GM21381 (cell line): ENCODE measurements around the gene ADAM15.

ENCODE experiments used
- ATAC-seq: cut with Tn5 transposase; IDR thresholded peaks from one replicate; pipeline ENCODE4 v1.9.1; 2021; ENCODE audit warnings: mild to moderate bottlenecking, moderate library complexity; ENCODE audit not compliant: unreplicated experiment

ADAM15 gene

GRCh38 chr1:155083865-155084721, 33.0 kb downstream of the ADAM15 start:
- no peak for ATAC-seq

DNA sequence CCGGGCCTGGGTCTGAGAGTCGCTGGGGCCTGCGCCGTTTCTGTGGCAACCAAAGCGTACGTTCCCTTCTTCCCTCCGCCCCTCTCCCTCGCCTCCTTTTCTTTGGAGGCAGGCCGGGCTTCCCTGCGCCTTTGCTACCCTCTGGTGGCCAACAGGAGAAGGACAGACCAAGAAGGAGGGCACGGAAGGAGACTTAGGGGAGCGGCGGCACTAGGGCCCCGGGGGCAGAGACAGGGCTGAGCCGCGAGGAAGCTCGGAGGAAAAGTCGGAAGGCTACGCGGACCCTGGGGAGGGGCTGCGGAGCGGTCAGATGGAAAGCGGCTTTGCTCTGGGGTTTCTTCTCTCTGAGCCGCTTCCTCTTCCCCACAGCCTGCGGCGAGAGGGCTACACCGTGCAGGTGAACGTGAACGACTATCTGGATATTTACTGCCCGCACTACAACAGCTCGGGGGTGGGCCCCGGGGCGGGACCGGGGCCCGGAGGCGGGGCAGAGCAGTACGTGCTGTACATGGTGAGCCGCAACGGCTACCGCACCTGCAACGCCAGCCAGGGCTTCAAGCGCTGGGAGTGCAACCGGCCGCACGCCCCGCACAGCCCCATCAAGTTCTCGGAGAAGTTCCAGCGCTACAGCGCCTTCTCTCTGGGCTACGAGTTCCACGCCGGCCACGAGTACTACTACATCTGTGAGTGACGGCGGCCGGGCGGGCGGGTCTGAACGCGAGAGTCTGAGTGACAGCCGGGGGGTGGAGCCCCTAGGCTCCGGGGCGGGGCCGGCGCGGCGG, 33.8 kb downstream of the ADAM15 start:
- peak; percentile 70 for ATAC-seq

- no peak for ATAC-seq
Measured at GRCh38 chr1:155085504-155086127, 34.5 kb downstream of the ADAM15 start.

DNA sequence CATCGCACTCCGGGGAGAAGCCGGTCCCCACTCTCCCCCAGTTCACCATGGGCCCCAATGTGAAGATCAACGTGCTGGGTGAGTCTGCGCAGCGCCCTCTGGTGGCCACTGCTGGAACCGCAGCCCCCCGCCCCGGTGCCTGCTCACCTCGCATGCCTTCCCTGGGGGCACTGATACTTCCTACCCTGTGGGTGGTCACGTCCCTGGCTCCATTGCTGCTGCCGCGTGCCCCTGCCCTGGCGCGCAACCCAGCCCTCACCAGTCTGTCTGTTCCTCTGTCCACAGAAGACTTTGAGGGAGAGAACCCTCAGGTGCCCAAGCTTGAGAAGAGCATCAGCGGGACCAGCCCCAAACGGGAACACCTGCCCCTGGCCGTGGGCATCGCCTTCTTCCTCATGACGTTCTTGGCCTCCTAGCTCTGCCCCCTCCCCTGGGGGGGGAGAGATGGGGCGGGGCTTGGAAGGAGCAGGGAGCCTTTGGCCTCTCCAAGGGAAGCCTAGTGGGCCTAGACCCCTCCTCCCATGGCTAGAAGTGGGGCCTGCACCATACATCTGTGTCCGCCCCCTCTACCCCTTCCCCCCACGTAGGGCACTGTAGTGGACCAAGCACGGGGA, 35.1 kb downstream of the ADAM15 start:
- ATAC-seq = no peak

- no peak for ATAC-seq
Measured at GRCh38 chr1:155086856-155087535, 35.9 kb downstream of the ADAM15 start.

DNA sequence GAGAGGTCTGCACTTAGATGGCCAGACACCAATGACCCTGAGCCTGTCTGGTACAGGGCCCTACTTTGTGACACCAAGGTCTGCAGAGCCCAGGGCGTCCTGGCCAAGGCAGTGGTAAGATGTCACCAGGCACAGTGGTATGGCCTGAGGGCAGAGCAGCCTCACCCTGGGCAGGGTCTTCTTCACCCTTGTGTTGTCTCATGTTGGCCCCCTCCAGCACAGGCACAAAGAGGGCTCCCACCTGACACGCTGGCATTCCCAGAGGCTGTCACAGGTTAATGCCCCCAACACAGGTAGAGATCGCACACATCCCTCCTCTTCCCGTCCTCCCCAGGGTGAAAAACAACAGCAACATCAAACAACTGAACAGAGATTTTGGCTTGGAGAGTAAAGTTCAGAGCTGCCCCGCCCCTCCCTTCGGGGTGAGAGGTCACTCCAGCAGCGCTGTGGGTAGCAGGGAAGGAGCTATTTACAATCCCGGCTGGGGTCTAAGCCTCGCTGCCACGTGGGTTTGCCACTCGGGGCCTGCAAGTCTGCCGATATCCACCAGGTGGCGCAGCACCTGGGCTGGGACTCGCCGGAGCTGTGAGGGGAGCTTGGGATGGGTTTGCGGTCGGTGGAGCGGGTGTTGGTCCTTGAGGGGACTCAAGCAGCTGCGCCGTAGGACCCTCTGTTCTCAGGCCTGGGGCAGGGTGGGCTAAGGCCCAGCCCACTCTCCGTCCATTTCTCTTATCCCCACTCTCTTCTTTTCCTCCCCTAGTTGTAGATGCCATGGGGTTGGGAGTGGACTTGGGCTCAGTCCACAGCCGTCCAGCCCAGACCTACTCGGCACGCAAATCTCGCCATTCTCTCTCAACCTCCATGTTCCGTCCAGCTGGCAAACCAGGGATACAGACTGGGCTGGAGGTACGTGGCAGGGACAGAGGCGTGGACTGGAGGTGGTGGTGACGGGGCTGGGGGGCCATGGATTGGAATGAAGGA, 40.2 kb downstream of the ADAM15 start:
- ATAC-seq = no peak

GRCh38 chr1:155092131-155092530, 41.0 kb downstream of the ADAM15 start:
- ATAC-seq = no peak

- ATAC-seq = no peak
Measured at GRCh38 chr1:155092641-155093040, 41.5 kb downstream of the ADAM15 start.

DNA sequence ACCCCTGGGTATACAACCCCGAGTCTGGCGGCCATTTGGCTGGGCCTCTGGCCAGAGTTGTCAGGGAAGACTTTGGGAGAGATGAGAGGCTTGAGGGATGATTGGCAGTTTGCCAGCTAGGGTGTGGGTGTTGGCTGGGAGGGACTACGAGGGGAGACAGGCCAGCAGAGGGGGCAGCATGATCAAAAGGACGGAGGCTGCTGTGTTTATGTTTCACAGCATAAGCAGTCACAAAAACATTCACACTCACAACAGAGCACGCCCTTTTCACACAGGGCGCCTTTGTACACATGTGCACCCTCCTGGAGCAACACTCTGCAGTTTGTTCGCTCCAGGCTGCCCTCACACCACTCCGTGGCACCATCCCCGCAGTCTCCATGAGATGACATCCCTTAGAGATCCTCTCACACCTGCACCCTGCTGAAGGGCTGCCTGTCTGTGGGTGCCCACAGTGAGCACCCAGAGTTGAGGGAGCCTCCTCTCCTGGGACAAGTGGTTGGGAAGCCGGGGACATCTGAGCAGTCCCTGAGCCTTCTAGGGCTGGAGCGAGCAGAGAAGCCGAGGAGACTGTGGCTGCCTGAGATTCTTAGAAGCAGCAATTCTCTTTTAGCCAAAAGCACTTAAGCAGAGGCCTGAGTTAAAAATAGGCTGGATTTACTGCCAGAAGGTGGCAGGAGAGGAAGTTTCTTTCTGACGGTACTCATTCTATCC, 43.0 kb downstream of the ADAM15 start:
- ATAC-seq = no peak

DNA sequence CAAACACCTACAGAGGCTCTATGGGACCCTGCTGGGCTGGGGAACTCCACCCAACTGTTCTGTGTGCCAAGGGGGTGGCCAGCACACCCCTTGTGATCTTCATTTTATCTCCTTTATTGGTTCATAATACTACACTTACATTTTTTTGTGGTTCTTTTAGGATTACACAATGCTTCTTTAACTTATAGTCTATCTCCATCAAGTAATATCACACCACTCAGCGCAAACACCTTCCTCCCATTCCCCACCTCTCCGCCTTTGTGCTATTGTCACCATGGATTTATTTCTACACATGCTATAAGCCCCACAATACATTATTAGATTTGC, 43.5 kb downstream of the ADAM15 start:
- ATAC-seq = no peak

GRCh38 chr1:155099331-155099730, 48.2 kb downstream of the ADAM15 start:
- no peak for ATAC-seq

DNA sequence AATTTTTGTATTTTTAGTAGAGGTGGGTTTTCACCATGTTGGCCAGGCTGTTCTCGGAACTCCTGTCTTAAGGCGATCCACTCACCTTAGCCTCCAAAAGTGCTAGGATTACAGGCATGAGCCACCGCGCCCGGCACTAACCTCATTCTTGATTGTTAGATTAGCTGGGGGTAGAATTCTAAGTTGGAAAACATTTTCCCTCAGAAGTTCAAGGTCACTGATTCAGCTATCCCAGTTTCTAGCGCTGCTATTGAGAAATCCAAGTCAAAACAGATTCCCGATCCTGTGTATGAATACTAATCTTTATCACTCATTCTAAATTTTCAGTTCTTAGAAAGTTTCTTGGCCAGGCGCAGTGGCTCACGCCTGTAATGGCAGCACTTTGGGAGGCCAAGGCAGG, 52.2 kb downstream of the ADAM15 start:
- no peak for ATAC-seq

DNA sequence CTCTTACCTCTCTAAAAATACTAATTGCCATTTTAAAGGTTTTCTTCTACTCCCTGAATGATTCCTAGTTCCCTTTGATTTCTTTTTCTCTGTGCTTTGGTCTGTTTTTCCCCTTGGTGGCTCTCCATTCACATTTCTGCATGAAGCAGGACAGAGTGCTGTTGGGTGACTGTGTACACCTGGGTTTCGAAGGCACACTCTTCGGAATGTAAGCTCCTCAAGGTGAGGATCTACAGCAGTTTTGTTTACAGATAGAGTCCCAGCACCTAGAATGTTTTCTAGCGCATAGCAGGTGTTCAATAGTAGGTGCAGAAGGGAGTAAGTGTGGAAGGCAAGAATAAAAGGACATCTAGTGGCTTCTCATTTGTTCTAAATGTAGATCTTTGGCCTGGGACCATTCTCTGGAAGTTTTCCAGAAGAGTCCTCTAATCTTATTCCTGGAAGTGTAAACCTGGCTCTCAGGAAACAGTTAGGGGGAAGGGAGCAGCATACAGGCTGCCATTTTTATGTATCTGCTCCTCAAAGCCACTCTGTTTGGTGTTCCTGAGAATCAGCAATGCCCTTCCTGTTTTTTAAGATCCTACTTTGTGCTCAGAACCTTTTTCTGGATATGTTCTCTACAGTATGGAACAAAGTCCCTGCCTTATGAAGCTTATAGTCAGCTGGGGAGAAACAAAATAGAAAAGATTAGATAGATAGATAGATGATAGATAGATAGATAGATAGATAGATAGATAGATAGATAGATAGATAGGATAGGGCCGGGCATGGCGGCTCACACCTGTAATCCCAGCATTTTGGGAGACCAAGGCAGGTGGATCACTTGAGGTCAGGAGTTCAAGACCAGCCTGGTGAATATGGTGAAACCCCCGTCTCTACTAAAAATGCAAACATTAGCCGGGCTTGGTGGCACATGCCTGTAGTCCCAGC, 53.8 kb downstream of the ADAM15 start:
- ATAC-seq = no peak

GRCh38 chr1:155105604-155106011, 54.5 kb downstream of the ADAM15 start:
- no peak for ATAC-seq

- ATAC-seq = no peak
Measured at GRCh38 chr1:155106862-155107261, 55.7 kb downstream of the ADAM15 start.

- no peak for ATAC-seq
Measured at GRCh38 chr1:155107309-155108264, 56.5 kb downstream of the ADAM15 start.

- ATAC-seq = no peak
Measured at GRCh38 chr1:155108296-155108695, 57.2 kb downstream of the ADAM15 start.
